HEK293 (cell line): ENCODE measurements around the gene POLR3A.

ENCODE experiments used
- CTCF ChIP-seq: fragments of 450-650 bp; formaldehyde crosslinking; IDR thresholded peaks from 2 replicates; pipeline ENCODE4 v1.5.1; 2016; ENCODE audit warnings: missing biosample characterization, missing genetic modification characterization
- GLIS2 ChIP-seq: fragments of 450-650 bp; formaldehyde crosslinking; IDR thresholded peaks from 2 replicates; pipeline ENCODE4 v1.5.1; 2016; ENCODE audit warnings: missing biosample characterization, missing genetic modification characterization
- KLF1 ChIP-seq: fragments of 450-650 bp; formaldehyde crosslinking; IDR thresholded peaks from 2 replicates; pipeline ENCODE4 v1.5.1; 2016; ENCODE audit warnings: missing biosample characterization, missing genetic modification characterization
- ZNF510 ChIP-seq: fragments of 450-650 bp; formaldehyde crosslinking; IDR thresholded peaks from 2 replicates; pipeline ENCODE4 v1.5.1; 2018; ENCODE audit warnings: mild to moderate bottlenecking, missing genetic modification characterization, missing biosample characterization; ENCODE audit not compliant: insufficient replicate concordance
- ZNF529 ChIP-seq: fragments of 450-650 bp; formaldehyde crosslinking; IDR thresholded peaks from 2 replicates; pipeline ENCODE4 v1.5.1; 2017; ENCODE audit warnings: missing genetic modification characterization, missing biosample characterization; ENCODE audit not compliant: insufficient replicate concordance
- ZNF571 ChIP-seq: fragments of 450-650 bp; formaldehyde crosslinking; IDR thresholded peaks from 2 replicates; pipeline ENCODE4 v1.5.0; 2017; ENCODE audit warnings: missing biosample characterization, missing genetic modification characterization

- TF ChIP-seq ZNF529 (tag by site-specific recombination) (no peak), KLF1 (tag by site-specific recombination) (no peak), GLIS2 (tag by site-specific recombination) (no peak), ZNF510 (no peak), CTCF (tag by site-specific recombination) (no peak), ZNF571 (no peak)
Observed at GRCh38 chr10:77961668-77962067, 67.6 kb downstream of the POLR3A start.
